HEK293 (cell line): ENCODE results near the gene CNN2.

ENCODE experiments used
- CTCF ChIA-PET: fragments of 350-600 bp; formaldehyde crosslinking; extraction: SDS; loops from one replicate; lab custom pipeline; 2021; ENCODE audit warnings: antibody characterized with exemption; lab: Yijun Ruan, JAX
- POLR2A ChIA-PET: fragments of 300-600 bp; formaldehyde crosslinking; extraction: SDS; loops from one replicate; lab custom pipeline; 2020; ENCODE audit warnings: antibody characterized with exemption, inconsistent platforms; lab: Yijun Ruan, JAX
- H3K27ac ChIP-seq: fragments of 200-500 bp; sonication (Bioruptor generic); 2 replicates; pipeline ENCODE4 v1.5.1; 2014; ENCODE audit warnings: low read depth, low read length, control low read depth, inconsistent platforms; ENCODE audit errors: extremely low read depth
- H3K36me3 ChIP-seq, 2 experiments: fragments of 200-500 bp in 1 of 2; sonication (Bioruptor generic) in 1 of 2; 1 replicate in 1 of 2; 2 replicates in 1 of 2; pipeline ENCODE4 v1.5.1; 2014 to 2017; ENCODE audit warnings: inconsistent platforms in 2 of 2, low read length in 2 of 2; ENCODE audit not compliant: control insufficient read depth in 2 of 2, insufficient read depth in 1 of 2
- H3K4me1 ChIP-seq: fragments of 200-500 bp; sonication (Bioruptor generic); 2 replicates; pipeline ENCODE4 v1.5.1; 2014; ENCODE audit warnings: mild to moderate bottlenecking, low read length, inconsistent platforms; ENCODE audit not compliant: control insufficient read depth, insufficient read depth
- H3K4me3 ChIP-seq: 2 replicates; pipeline ENCODE4 v1.5.1; 2011; ENCODE audit warnings: low read depth, mild to moderate bottlenecking, control low read depth, low read length, moderate library complexity
- H3K9me3 ChIP-seq: fragments of 200-500 bp; sonication (Bioruptor generic); 2 replicates; pipeline ENCODE4 v1.5.1; 2014; ENCODE audit warnings: low read depth, low read length, inconsistent platforms; ENCODE audit not compliant: control insufficient read depth, insufficient read depth
- KLF10 ChIP-seq: fragments of 450-650 bp; IDR thresholded peaks from 2 replicates; pipeline ENCODE4 v1.5.1; 2018; ENCODE audit warnings: missing biosample characterization, mild to moderate bottlenecking, missing genetic modification characterization
- KLF7 ChIP-seq: fragments of 450-650 bp; formaldehyde crosslinking; IDR thresholded peaks from 2 replicates; pipeline ENCODE4 v1.5.1; 2016; ENCODE audit warnings: missing biosample characterization, missing genetic modification characterization, borderline replicate concordance
- KLF8 ChIP-seq: fragments of 450-650 bp; formaldehyde crosslinking; IDR thresholded peaks from 2 replicates; pipeline ENCODE4 v1.5.1; 2016; ENCODE audit warnings: missing biosample characterization, missing genetic modification characterization
- REST ChIP-seq: fragments of 450-650 bp; formaldehyde crosslinking; IDR thresholded peaks from 2 replicates; pipeline ENCODE4 v1.5.1; 2016; ENCODE audit warnings: missing biosample characterization, missing genetic modification characterization
- SCRT2 ChIP-seq: fragments of 450-650 bp; formaldehyde crosslinking; IDR thresholded peaks from 2 replicates; pipeline ENCODE4 v1.5.1; 2016; ENCODE audit warnings: missing biosample characterization, missing genetic modification characterization
- SP2 ChIP-seq: fragments of 450-650 bp; formaldehyde crosslinking; IDR thresholded peaks from 2 replicates; pipeline ENCODE4 v1.5.1; 2016; ENCODE audit warnings: missing biosample characterization, missing genetic modification characterization
- TCF7L2 ChIP-seq: IDR thresholded peaks from 2 replicates; pipeline ENCODE4 v1.6.1; 2011; ENCODE audit warnings: low read depth, mild to moderate bottlenecking, inconsistent platforms, low read length, moderate library complexity, borderline replicate concordance
- YY2 ChIP-seq: fragments of 450-650 bp; formaldehyde crosslinking; IDR thresholded peaks from 2 replicates; pipeline ENCODE4 v1.5.1; 2016; ENCODE audit warnings: missing biosample characterization, missing genetic modification characterization
- ZBTB26 ChIP-seq: fragments of 450-650 bp; formaldehyde crosslinking; optimal IDR thresholded peaks from 2 replicates; pipeline ENCODE3; 2016; ENCODE audit warnings: missing biosample characterization, mild to moderate bottlenecking, missing genetic modification characterization
- ZFP69B ChIP-seq: fragments of 450-650 bp; formaldehyde crosslinking; IDR thresholded peaks from 2 replicates; pipeline ENCODE4 v1.5.1; 2016; ENCODE audit warnings: missing biosample characterization, missing genetic modification characterization
- ZNF112 ChIP-seq: fragments of 450-650 bp; formaldehyde crosslinking; IDR thresholded peaks from 2 replicates; pipeline ENCODE4 v1.5.0; 2017; ENCODE audit warnings: missing biosample characterization, missing genetic modification characterization
- ZNF114 ChIP-seq: fragments of 450-650 bp; formaldehyde crosslinking; IDR thresholded peaks from 2 replicates; pipeline ENCODE4 v1.5.0; 2017; ENCODE audit warnings: missing biosample characterization, missing genetic modification characterization
- ZNF140 ChIP-seq: fragments of 450-650 bp; formaldehyde crosslinking; IDR thresholded peaks from 2 replicates; pipeline ENCODE4 v1.5.1; 2016; ENCODE audit warnings: missing biosample characterization, missing genetic modification characterization
- ZNF16 ChIP-seq: fragments of 450-650 bp; formaldehyde crosslinking; IDR thresholded peaks from 2 replicates; pipeline ENCODE4 v1.5.1; 2016; ENCODE audit warnings: low read depth, missing biosample characterization, missing genetic modification characterization
- ZNF175 ChIP-seq: fragments of 450-650 bp; formaldehyde crosslinking; IDR thresholded peaks from 2 replicates; pipeline ENCODE4 v1.5.1; 2016; ENCODE audit warnings: missing biosample characterization, missing genetic modification characterization
- ZNF19 ChIP-seq: fragments of 450-650 bp; formaldehyde crosslinking; IDR thresholded peaks from 2 replicates; pipeline ENCODE4; 2016; ENCODE audit warnings: missing biosample characterization, missing genetic modification characterization, low read depth
- ZNF280C ChIP-seq: fragments of 450-650 bp; formaldehyde crosslinking; IDR thresholded peaks from 2 replicates; pipeline ENCODE4 v1.5.1; 2016; ENCODE audit warnings: missing biosample characterization, missing genetic modification characterization
- ZNF366 ChIP-seq: fragments of 450-650 bp; formaldehyde crosslinking; conservative IDR thresholded peaks from 2 replicates; pipeline ENCODE4 v1.5.1; 2016; ENCODE audit warnings: missing biosample characterization, missing genetic modification characterization
- ZNF398 ChIP-seq: fragments of 450-650 bp; formaldehyde crosslinking; IDR thresholded peaks from 2 replicates; pipeline ENCODE4 v1.5.1; 2017; ENCODE audit warnings: missing biosample characterization, missing genetic modification characterization
- ZNF513 ChIP-seq: fragments of 450-650 bp; IDR thresholded peaks from 2 replicates; pipeline ENCODE4 v1.5.1; 2018; ENCODE audit warnings: missing biosample characterization, missing genetic modification characterization
- ZNF530 ChIP-seq: fragments of 450-650 bp; formaldehyde crosslinking; IDR thresholded peaks from 2 replicates; pipeline ENCODE4 v1.5.1; 2016; ENCODE audit warnings: low read depth, missing biosample characterization, missing genetic modification characterization
- ZNF660 ChIP-seq: fragments of 450-650 bp; IDR thresholded peaks from 2 replicates; pipeline ENCODE4 v1.5.1; 2018; ENCODE audit warnings: missing biosample characterization, mild to moderate bottlenecking, missing genetic modification characterization
- ZNF692 ChIP-seq: fragments of 450-650 bp; formaldehyde crosslinking; IDR thresholded peaks from 2 replicates; pipeline ENCODE4 v1.5.1; 2016; ENCODE audit warnings: missing biosample characterization, missing genetic modification characterization
- ZNF837 ChIP-seq: fragments of 450-650 bp; formaldehyde crosslinking; IDR thresholded peaks from 2 replicates; pipeline ENCODE4 v1.5.1; 2016; ENCODE audit warnings: missing biosample characterization, missing genetic modification characterization
- TF ChIP-seq, protein P1 (sequence below): fragments of 450-650 bp; formaldehyde crosslinking; IDR thresholded peaks from 2 replicates; pipeline ENCODE4 v1.5.1; 2016; ENCODE audit warnings: missing biosample characterization, missing genetic modification characterization

Gene CNN2

GRCh38 chr19:1085053-1085658, 58.7 kb downstream of the CNN2 start:
- ChIA-PET POLR2A (interaction anchor here (0.6 to 2.9 kb wide), 11 partner anchors 9 to 184 kb away, joined by 3 to 18 read pairs (median 5); partner anchors contain the start of genes CNN2 and GPX4), CTCF (interaction anchor here (1.0 to 1.6 kb wide), 2 partner anchors 19 to 28 kb away, joined by 3 read pairs; no protein-coding TSS in a partner anchor)
- no peaks in the 10 kb centered on the region for H3K4me1 ChIP-seq
- H3K27ac ChIP-seq, result no peak overlapping the region
- peaks cover 0 to 33% of the 10 kb centered on the region in 2 experiments; a peak in 1 of 3 replicates for H3K36me3 ChIP-seq
- no peak overlapping the region for H3K4me3 ChIP-seq
- no peaks in the 10 kb centered on the region for H3K9me3 ChIP-seq
- no peak for TF ChIP-seq ZNF692 (tag by site-specific recombination)
- peak; percentile 2 for TF ChIP-seq ZBTB26 (tag by site-specific recombination)
- no peak for TF ChIP-seq ZNF114
- no peak for TF ChIP-seq ZNF112 (tag by site-specific recombination)
- no peak for TF ChIP-seq REST (tag by site-specific recombination)
- no peak for TF ChIP-seq TCF7L2
- TF ChIP-seq ZNF175 (tag by site-specific recombination), result no peak
- no peak for TF ChIP-seq KLF10
- no peak for TF ChIP-seq ZNF530 (tag by site-specific recombination)
- no peak for TF ChIP-seq SCRT2
- TF ChIP-seq, protein P1, sequence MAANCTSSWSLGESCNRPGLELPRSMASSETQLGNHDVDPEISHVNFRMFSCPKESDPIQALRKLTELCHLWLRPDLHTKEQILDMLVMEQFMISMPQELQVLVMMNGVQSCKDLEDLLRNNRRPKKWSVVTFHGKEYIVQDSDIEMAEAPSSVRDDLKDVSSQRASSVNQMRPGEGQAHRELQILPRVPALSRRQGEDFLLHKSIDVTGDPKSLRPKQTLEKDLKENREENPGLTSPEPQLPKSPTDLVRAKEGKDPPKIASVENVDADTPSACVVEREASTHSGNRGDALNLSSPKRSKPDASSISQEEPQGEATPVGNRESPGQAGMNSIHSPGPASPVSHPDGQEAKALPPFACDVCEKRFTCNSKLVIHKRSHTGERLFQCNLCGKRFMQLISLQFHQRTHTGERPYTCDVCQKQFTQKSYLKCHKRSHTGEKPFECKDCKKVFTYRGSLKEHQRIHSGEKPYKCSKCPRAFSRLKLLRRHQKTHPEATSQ (tag by site-specific recombination), result peak; percentile 93
- TF ChIP-seq KLF7, result no peak
- no peak for TF ChIP-seq ZNF837
- TF ChIP-seq ZNF280C (tag by site-specific recombination), result no peak
- peak; percentile 92 for TF ChIP-seq ZNF366
- no peak for TF ChIP-seq ZNF140 (tag by site-specific recombination)
- TF ChIP-seq ZFP69B (tag by site-specific recombination), result no peak
- no peak for TF ChIP-seq YY2 (tag by site-specific recombination)
- TF ChIP-seq ZNF513 (tag by site-specific recombination), result no peak
- TF ChIP-seq ZNF660 (tag by site-specific recombination), result no peak
- peak; percentile 46 for TF ChIP-seq SP2 (tag by site-specific recombination)
- no peak for TF ChIP-seq ZNF19 (tag by site-specific recombination)
- TF ChIP-seq ZNF398 (tag by site-specific recombination), result peak; percentile 81
- TF ChIP-seq KLF8, result no peak; the same call in 1 of the 2 replicates
- no peak for TF ChIP-seq ZNF16 (tag by site-specific recombination)
